Measurements from ENCODE around the gene ACTG1.
"Not testable (repeated sequence)": the region's sequence is repeated elsewhere in the genome, so short reads cannot be mapped to it uniquely, and the experiment has no call there.

The ACTG1 gene

DNA sequence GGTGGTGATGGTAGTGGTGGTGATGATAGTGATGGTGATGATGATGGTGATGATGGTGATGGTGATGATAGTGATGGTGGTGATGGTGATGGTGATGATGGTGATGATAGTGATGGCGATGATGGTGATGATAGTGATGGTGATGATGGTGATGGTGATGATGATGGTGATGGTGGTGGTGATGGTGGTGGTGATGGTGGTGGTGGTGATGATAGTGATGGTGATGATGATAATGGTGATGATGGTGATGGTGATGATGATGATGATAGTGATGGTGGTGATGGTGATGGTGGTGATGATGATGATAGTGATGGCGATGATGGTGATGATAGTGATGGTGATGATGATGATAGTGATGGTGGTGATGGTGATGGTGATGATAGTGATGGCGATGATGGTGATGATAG is 19.4 kb upstream of the ACTG1 start:
- not testable (repeated sequence) for DNase-seq

DNA sequence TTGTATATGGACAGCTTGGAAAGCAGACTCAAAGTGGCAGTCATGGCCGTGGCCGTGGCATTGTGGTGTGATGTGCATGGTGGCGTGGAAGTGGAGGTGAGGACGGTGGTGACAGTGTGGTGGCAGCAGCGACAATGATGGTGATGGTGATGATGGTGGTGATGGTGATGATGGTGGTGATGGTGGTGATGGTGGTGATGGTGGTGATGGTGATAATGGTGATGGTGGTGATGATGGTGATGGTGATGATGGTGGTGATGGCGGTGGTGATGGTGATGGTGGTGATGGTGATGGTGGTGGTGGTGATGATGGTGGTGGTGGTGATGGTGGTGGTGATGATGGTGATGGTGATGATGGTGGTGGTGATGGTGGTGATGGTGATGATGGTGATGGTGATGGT is 18.4 kb upstream of the ACTG1 start:
- not testable (repeated sequence) for DNase-seq

DNA sequence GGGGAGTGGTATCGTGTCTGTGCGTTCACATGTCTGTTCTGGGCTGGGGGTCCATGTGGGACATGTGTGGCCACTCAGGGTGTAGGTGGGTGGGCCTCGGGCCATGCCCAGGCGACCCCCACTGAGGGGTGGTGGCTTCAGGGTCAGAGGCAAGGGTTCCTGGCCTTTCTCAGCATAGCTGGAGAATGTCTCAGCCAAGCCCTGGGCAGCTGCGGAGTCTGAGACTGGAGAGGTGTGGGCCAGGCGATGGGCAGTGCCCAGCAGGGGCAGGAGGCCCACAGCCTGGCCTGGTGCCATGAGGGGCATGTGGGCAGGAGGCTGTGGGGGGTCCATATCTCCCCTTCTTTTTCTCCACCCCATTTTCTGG is 16.8 kb upstream of the ACTG1 start:
- no peak for DNase-seq

DNA sequence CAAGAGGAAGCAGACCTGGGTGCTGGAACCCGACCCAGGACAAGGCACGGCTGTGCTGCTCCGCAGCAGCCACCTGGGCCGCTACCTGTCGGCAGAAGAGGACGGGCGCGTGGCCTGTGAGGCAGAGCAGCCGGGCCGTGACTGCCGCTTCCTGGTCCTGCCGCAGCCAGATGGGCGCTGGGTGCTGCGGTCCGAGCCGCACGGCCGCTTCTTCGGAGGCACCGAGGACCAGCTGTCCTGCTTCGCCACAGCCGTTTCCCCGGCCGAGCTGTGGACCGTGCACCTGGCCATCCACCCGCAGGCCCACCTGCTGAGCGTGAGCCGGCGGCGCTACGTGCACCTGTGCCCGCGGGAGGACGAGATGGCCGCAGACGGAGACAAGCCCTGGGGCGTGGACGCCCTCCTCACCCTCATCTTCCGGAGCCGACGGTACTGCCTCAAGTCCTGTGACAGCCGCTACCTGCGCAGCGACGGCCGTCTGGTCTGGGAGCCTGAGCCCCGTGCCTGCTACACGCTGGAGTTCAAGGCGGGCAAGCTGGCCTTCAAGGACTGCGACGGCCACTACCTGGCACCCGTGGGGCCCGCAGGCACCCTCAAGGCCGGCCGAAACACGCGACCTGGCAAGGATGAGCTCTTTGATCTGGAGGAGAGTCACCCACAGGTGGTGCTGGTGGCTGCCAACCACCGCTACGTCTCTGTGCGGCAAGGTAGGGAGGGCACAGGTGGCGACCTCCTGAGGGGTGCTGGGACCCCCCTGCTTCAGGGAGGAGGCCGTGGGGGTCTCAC is 16.2 kb upstream of the ACTG1 start:
- DNase-seq: no peak

DNA sequence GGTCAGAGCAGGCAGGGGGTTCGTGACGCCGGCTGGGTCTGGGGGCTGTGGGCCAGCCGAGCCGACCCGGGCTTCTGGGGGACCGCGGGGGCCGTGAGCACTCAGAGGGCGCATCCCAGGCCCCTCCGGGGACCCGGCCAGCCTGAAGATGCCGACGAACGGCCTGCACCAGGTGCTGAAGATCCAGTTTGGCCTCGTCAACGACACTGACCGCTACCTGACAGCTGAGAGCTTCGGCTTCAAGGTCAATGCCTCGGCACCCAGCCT is 15.7 kb upstream of the ACTG1 start:
- DNase-seq: no peak

DNA sequence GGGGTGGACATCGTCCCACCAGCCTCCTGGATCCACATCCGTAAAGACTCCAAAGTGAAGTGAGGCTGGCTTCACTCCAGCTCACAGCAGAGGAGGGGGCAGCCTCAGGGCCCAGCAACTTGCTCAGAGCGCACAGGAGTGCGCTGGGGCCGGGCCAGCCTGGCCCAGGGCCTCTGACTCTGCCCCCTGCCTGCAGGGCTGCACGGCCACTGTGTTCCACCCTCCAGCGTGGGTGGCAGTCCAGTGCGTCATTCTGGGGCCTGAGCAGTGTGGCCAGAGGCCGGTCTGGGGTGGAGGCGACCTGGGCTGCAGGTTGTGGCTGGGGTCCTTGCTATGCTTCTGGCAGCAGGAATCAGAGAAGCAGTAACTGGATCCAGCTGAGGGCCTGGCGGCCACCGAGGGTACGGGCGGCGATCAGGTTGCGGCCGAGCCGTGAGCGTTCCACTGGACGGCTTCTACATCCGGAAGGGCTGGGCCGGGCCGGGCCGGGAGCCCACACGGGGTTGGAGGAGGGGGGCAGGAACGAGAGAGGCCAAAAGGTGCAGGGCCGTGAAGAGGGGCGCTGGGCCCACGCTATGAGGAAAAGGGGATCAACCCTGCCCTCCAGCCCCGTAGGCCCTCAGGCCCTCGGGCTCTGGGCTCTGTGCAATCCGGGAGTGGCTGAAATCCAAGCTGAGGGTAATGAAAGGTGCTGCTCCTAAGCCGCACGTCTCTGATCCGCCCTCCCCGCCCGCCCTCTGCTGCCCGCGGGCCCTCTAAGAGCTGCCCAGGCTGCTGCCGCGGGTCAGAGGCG is 15.2 kb upstream of the ACTG1 start, which contains the start of gene FSCN2:
Gene FSCN2, plus strand, starts transcription at position 787 of the 793 bp plus-strand sequence. CDS start 155 bp downstream, outside the sequence.
- DNase-seq: peak; percentile 60

DNA sequence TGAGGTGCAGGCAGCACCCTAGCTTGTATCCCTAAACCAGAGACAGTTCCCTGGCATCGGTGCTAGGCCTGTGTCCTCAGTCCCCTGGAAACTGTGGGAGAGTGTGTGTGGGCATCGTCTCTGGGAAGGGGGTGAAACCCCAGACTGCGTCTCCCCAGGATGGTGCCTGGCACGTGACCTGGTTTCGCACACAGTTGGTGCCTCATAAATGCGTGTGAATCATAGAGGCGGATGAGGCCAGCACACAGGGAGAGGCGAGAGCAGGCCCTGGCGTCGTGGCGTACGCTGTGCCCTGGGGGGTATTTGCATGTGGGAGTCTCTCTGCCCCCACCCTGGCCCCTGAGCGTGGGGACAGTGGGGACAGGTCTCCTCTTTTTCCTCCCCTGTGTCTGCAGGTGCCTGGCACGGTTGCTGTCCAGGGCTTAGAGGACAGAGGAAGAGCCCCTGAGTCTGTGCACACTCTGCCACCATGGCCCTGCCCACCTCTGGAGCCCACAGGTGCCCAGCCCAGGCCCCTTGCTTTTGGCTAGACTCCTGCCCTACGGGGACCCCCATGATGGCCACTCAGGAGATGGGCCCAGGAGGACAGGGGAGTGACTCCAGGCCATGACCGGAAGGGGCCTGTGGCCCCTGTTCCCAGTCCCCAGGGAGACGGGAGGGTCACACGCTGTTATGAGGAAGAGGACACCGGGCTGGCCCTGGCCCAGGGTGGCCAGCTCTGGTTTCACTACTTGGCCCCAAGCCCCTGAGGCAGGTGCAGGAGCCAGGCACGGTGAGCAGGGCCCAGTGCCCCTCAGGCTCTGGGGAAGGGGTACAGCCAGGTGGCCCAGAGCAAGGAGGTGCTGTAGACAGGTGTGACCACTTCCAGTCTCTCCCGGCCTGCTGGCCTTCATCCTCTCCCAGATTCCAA is 14.3 kb upstream of the ACTG1 start:
- peak; percentile 60 for DNase-seq

DNA sequence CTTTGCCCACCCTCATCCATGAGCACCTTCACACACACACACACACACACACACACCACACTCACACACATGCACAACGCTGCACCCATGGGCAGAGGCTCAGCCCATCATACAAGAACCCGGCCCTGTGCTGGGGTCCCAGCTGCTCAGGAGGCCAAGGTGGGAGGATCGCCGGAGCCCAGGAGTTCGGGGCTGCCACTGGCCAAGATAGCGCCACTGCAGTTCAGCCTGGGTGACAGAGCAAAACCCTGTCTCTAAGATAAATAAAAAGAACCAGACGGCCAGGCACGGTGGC is 12.2 kb upstream of the ACTG1 start:
- DNase-seq: no peak

DNA sequence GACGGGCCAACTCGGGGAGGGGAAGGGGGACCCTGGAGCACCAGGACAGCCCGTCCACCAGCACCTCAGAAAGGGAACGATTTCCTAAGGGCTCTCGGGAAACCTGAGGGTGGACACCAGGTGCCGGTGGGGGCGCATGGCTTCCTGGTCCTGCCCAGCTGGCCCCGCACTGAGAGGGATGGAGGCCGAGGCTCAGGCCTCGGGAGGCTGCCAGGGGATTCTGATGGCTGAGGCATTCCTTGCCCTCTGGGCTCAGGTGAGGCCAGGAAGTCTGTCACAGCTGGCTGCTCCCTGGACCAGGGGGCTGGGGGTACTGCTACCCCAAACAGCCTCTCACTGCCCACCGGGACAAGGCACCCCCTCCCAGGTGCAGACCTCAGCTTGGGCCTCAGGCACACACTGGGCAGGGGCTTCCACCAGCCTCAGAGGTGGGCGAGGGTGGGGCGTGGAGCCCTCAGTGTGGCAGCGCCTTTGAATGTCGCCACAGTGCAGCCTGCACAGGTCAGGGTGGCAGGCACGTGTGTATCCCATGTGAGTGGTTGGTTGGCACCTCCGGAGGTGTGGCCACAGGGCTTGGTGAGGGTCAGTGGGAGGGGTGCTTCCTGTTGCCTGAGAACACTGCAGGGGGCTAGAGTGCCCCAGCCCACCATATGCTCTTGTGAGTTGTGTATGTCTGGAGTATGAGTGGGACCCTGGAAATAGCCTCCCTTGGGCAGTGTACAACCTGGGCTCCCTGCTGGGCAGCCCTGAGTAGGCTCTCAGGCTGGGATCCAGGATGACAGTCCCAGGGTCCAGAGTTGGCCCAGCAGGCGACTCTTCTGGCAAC is 11.7 kb upstream of the ACTG1 start:
- DNase-seq: no peak

DNA sequence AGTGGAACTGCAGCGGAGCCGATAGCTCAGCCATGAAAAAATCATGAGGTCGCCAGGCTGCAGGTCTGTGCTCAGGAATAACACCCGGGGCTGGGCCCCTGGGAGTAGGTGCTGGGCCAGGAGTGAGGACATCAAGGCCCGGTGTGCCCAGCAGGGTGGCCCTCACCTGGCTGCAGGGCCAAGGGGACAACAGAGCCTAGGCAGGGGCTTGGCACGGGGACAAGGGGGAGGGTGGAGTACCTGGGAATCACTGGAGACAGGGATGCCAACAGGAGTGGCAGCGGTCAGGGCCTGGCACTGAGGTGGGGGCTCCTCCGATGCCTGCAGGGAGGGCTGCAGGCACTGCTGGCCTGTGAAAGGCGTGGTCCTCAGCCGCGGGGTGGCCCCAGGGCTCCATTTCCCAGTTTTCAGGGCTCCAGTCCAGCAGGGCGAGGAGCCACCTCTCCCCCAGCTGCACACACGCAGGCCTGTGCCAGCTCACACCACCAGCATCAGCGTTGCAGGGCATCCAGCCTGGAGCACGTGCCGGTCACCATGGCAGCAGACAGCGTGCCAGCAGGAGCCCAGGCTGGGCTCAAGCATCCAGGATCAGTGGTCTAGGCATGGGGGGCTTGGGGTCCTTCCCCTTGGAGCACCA is 10.9 kb upstream of the ACTG1 start:
- DNase-seq: peak; percentile 84

DNA sequence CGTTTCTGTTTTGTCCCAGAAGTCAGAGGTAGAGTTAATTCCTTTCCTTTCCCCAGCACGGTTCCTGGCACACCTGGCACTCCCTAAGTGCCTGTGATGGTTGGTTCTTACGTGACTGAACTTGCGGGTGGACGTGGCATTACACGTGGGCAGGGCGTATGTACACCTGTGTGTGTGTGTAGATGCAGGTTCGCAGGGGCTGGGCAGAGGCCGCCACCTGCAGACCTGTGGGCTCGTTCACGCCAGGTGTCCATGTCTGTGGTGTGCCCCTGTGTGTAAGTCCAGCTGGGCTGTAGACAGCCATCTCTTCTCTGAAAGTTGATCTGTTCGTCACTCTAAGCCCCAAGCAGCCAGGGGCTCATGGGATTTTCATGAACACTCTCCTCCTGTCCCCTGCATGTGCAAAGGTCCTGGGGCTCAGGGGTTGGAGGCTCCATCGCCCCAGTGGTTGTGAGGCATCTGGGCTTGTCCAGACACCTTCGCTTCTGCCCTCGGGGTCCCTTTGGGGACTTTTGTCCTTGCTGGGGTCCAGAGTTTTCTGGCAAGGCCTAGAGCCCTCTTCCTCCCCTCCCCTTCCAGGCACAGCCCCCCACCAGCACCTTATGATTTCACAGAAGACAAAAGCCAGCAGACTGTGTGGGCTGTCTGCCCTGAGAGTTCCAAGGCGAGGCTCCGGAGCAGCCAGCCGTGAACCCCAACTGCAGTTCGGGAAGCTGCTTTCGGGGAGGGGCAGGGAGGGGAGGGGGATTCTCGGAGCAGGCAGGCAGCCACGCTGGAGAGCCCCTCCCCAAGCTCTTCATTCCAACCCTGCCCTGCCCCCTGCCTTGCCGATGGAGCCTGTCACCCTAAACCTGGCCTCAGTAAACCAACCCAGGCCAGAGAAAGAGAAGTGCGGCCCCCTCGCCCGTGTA is 10.1 kb upstream of the ACTG1 start:
- no peak for DNase-seq

DNA sequence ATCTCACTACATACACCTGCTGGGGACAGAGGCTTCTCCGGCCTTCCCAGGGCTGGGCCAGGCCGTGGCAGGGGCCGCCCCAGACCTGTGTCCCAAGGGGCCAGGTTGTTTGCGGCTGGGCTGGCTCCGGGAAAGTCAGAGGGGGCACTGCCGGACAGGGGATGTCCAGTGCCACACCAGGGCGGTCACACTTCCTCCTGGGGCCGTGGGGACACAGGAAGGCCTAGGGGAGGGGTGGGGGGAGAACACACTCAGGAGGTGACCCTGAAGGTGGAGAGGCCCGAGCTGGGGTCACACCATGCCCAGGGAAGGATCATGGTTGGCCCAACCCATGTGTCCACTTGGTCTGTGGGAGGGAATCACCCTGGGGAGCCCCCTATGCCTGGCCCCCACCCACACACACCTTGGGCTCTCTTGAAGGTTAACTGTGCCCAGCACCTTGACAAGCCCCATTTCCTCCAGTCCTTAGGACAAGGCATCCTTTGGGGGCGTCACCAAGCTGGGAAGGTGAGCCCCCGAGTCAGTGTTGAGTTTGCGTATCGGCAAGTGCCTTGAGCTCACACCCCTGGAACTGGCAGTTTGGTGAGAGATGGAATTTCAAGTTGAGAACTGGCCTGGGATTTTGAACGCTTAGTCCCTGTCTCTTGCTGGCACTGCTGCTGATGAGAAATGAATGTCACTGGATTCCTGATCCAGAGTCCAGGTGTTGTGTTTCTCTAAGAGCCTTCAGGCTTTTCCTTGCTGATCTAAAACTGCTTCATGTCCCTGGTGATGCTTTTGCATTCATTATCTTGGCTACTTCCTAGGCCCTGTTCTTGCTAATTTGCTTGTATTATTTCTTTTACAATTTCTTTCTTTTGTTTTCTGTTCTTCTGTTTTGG is 7.7 kb upstream of the ACTG1 start:
- DNase-seq: no peak

DNA sequence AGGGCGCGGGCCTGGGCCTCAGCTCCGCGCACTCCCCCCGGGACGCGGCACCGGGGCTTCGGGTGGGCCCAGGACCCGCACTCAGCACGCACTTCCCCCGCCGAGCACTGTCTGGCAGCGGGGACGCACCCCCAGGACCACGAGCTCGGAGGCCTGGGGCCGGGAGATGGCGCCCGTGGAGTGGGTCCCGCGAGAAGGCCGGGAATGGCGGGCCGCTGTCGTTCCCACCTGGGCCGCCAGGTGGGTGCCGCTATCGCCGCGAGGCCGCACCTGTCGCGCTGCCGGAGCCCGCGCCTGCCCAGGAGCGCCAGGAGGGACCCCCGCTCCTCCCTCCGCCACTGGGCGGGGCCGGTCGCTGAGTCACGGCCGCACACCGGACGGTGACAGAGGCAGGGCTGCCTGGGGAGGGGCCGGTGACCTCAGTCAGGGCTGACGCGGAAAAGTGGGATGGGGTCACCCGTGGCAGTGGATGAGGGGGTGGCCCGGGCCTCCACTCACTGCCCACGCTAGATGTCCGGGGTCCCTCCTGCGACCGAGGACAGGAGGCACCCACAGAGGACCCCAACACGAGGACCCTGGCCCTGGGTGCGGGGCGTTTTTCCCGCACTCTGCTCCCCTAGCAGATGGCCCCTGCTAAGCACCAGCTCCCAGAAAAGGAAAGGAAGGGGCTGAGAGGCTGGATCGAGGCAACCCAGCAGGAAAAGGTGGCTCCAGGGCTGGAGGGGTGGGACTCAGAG is 6.9 kb upstream of the ACTG1 start:
- DNase-seq: no peak

DNA sequence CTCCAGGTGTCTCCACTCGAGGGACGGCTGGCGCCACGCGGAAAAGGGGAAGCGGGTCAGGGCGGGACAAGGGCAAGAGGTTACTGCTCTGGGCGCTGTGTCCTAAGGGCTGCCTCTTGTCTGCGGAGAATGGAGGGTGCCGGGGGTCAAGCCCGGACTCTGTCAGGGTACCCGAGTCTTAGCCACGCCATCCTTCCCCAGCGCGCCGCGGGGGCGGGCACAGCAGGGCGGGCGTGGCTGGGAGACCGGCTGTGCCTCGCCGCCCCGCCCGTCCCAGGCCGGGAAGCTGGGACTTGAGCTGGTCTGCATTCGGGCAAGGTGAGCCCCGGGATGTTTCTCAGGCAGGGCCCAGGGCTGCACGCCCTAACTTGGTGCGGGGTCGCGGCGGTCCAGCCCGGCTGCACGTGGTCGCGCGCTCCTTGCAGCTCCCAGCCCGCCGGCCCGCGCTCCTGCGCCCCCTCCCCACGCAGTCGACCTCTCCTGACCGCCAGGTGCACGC is 6.2 kb upstream of the ACTG1 start:
- no peak for DNase-seq

DNA sequence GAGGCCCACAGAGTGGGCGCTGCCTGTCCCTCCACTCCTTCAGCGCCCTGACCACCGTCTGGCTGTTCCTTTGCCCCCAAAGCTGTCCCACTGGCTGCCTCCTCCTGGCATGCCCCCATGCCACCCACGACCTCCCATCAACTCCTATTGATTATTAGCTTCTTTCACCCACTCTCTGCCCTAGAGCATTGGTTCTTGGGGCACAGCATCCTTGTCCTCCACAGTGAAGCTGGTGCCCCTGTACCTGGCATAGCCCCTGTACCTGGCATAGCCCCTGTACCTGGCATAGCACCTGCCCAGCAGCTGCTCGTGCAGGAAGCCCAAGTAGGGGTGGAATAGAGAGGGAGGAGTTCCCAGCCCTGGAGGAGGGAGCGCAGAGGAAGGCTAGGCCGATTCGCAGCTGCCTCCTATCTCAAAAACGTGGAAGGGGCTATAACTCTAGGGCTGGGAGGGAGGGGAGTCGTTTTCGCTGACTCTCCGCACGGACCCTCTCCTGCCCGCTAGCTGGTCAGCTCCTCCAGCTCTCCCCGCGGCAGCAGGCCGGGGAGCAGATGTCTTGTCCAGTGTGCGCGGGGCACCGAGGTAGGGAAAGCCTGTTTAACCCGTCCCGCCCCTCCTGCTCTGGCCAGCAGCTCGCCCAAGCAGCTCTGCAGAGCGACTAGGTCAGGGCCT is 5.7 kb upstream of the ACTG1 start:
- DNase-seq: no peak

DNA sequence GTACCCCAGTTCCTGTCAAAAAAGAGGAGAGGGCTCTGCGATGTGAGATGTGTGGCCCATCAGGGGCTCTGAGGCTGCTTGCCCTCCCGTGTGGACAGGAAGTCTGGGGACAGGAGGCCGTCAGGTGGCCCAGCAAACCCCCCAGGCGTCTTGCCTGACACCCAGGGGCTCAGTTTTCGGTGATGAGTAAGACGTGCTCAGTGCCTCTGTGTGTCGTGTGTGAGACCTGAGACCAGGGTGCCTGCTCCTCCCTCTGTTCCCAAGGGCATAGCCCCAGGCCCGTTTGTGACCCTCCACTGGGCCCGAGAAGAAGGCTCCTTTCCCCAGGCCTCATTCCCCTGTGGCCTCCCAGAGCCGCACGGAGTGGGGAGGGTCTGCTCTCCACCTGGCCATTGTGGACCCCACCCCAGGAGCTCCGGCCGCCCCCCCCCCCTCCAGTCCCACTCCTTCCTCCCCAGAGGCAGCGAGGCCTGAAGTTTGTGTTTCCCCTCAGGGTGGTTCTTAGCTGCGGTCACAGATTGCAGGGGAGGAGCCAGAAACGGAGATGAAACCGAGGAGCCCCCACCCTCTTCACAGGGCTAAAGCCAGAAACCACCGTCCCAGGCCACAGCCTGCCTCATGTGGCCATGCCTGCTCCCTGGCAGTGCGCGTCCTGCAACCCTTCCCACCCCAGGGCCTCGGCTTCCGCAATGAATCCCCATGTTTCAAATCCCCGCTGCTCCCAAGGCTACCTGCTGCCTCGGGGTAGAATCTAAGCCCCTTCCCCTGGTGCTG is 4.9 kb upstream of the ACTG1 start:
- DNase-seq: no peak

DNA sequence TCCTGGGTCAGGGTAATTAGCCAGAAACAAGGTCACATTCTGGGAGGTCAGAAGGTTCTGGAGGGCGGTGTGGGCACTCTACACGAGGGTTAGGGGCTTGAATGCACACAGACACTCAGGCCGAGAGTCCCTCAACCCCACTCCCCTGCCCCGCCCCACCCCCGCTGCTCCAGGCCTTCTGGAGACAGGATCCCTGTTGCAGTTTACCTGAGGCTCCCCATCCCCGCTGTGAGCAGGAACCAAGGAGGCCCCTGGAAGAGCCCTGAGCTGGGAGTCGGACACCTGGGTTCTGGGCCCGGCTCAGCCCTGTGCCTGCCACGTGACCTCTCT is 4.4 kb upstream of the ACTG1 start:
- DNase-seq: no peak

DNA sequence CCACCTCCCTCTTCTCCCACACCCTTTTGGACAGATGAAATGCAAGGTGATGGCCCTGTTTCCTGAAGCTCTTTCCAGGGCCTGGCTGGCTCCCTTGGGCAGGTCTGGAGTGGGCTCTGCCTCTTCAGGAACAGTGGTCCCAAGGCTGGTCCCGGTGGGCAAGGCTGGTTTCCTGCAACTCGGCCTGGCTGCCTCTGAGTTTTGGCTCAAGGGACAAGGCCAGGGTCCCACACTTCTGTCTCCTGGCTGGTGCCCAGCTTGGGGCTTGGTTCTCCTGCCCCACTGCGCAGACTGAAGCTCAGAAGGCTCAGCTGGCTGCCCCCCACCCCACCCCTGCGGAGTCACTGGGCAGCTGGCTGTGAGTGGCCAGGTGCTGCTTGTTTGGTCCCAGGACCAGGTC is 3.8 kb upstream of the ACTG1 start:
- DNase-seq: no peak
